Anterior cingulate cortex (tissue), 58 donors: ENCODE measurements around the gene SLC29A4.

Experiments used
- DNase-seq, 58 donors: peaks; one replicate each; lab custom pipeline; 2025; lab: John Stamatoyannopoulos, UW

The SLC29A4 gene

DNA sequence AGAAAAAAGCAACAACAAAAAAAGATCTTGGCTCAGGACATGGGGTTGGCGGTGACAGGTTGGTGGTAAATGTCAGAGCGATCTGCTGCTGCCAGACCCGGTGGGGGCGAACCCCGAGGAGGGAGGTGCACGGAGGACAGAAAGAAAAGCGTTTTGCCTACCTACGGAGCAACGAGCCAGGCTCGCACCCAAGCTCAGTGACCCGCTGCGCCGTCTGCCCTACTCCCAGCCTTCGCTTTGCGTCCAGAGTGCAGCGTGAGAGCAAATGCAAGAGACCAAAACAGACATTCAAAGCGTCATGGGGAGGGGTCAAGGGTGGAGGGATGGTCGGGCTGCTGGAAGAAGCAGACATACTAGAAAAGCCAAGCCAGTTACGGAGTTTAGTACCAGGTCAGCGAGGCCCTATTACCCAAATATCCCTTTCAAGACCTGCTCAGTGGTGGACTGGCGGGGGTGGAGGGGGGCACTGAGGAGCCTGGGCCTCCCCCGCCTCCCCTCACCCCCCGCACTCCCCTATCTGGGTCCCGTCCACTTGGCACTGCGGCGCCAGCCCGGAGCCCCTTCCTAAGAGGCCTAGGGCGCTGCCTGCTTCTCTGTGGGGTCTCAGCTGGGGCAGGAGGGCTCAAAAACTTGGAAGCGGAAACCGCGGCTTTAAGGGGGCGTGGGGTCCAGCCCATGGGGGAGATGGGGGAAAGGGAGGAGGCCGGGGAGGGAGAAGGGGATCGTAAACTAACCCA, 66.9 kb downstream of the SLC29A4 start:
- DNase-seq: no peak

- no peak for DNase-seq
Observed at GRCh38 chr7:5350174-5350463, 67.4 kb downstream of the SLC29A4 start.

DNA sequence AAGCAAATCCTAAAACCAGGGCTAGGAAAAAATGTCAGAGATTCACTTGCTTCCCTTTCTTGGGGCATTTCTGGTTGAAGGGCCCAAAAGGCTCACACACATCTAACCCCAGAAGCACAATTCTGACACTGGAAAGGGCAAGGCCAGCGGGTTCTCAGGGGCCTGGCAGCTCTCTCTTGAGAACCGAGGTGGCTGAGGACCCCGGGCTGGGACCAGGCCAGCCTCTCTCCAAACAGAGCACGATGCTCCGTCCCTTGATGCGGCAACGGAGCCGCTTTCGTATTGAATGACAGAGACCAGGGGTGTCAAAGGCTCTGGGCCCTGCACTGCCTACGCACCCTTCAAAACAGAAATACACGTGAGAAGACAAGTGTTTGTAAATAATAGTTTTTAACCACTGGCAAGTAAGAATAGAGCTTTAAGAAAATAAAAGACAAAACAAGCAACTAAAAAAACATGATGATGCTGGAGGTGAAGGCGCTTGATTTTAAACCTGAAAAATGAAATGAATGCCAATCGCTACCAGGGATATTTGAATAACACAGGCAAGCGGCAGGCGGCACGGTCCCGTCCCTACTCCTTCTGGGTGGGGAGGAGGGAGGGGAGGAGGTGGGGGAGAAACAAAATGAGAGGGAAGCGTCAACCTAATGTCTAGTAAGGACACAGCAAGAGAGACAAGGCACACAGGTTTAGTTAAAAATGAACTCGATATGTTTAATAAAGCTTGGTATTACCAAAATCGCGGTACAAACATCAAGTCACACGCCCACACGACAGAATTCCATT, 68.0 kb downstream of the SLC29A4 start:
- peak in 1 of 58 donors; percentile 4 for DNase-seq

GRCh38 chr7:5351507-5352265, 68.9 kb downstream of the SLC29A4 start:
- peak in 2 of 58 donors; percentile 3 to 23 for DNase-seq

GRCh38 chr7:5352440-5353010, 69.8 kb downstream of the SLC29A4 start:
- DNase-seq: no peak

DNA sequence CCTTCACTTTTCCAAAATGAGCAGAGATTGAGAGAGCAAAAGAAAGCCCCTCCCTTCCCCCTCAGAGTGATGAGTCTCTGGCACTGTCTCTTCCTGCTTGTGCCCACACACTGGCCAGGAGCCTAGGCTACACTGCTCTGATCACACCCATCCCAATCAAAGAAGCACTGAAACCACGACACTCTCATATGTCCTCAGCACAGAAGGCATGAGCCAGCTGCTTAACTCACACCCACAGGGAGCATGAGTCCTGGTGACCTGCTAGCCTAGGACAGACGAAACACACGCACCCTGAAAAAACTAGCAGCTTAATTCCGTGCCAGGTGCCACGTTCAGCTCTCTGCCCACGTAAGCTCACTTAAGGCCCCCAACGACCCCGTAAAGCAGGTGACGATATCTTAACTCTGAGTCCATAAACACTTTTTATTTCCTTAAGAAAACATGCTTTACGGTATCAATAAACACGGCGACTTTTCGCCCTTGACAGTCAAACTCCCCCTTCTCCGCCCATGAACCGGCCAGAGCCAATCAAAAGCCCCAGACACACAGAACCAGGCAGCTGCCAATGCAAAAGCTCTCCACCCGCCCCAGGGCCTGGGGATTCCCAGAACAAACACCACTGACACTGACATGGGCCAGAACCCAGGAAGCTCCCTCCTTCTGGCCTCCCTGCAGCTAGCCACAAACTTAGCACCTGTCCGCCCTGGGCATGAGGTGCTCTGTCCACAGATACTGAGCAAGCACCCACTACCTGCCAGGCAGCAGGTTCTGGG, 71.9 kb downstream of the SLC29A4 start:
- peak in 15 of 58 donors; percentile 4 to 56 (median 11) for DNase-seq
